CD4-positive, alpha-beta T cell treated with Interleukin-12 subunit alpha and Interleukin-12 subunit beta, for 1 hour (primary cell): Measurements from ENCODE around the gene GRAMD1A.
A peak's percentile ranks its signal among the peaks of the same experiment; 100 is the strongest.
"Not testable (repeated sequence)": the region's sequence is repeated elsewhere in the genome, so short reads cannot be mapped to it uniquely, and the experiment has no call there.

Source experiments
- DNase-seq: peaks from one replicate; pipeline ENCODE4 v3.0.0-alpha.2; 2020

Gene GRAMD1A

GRCh38 chr19:35004517-35005255 is 4.6 kb downstream of the GRAMD1A start:
- no peak for DNase-seq

DNA sequence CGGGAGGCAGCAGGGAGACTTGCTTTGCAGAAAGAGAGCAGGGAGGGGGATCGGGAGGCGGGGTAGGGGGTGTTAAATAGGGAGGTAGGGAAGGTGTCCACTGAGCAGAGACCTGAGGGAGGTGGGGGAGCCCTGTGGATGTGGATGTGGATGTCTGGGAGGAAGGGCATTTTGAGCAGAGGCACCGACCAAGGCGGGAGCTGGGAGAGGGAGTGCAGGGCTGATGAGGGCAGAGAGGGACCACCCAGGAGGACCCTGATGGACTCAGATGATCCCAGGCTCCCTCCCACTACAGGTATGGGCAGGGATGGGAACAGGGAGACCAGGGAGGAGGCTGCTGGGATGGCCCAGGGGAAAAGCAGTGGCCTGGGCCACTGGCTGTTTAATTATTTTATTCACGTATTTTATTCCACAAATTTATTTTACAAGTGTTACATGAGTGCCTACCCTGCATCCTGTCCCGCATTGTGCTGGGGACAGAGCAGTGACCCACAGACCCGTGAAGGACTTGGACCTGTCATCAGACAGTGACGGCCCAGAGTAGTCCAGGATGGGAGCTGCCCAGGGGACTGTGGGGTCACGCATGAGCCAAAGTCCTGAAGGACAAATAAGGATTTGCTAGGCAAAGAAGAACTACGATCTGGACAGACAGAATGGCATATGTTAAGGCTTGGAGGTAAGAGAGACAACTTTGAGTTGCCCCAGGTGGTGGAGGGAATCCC is 5.3 kb downstream of the GRAMD1A start:
- no peak for DNase-seq

DNA sequence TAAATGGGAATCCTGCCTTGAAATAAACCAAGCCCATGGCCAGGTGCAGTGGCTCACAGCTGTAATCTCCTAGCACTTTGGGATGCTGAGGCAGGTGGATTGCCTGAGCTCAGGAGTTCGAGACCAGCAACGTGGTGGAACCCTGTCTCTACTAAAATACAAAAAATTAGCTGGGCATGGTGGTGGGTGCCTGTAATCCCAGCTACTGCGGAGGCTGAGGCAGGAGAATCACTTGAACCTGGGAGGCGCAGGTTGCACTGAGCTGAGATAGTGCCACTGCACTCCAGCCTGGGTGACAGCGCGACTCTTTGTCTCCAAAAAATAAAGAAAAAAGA is 5.9 kb downstream of the GRAMD1A start:
- DNase-seq: not testable (repeated sequence)

DNA sequence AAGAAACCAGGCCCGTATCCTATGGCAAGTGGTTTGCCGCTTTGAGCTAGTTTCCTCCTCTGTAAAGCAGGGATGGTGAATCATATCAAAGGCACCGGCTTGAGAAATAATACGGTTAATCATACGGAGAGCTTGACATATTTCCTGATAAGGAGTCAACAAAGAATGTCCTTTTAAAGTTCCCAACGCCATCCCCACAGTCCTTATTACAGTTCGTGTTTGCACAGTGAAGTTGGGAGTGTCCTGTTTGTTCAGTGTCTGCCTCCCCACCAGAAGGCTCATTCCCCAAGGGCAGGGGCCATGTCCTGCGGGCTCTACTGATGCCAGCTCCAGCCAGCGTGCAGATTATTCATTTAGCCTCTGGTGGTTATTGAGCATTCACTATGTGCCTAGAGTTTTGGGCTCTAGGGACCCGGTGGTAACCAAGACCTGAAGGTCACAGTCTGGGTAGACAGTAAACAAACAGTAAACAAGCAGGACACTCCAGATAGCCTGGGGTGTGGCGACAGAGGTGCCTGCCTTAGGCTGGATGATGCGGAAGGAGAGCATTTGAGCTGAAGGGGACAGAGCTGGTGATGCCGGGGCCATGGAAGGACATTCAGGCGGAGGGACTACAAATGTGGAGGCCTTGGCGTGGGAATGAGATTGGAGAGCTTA is 6.3 kb downstream of the GRAMD1A start:
- no peak for DNase-seq

- DNase-seq: no peak
Measured at GRCh38 chr19:35006999-35007365, 6.9 kb downstream of the GRAMD1A start.

- not testable (repeated sequence) for DNase-seq
Measured at GRCh38 chr19:35007427-35007826, 7.3 kb downstream of the GRAMD1A start.

DNA sequence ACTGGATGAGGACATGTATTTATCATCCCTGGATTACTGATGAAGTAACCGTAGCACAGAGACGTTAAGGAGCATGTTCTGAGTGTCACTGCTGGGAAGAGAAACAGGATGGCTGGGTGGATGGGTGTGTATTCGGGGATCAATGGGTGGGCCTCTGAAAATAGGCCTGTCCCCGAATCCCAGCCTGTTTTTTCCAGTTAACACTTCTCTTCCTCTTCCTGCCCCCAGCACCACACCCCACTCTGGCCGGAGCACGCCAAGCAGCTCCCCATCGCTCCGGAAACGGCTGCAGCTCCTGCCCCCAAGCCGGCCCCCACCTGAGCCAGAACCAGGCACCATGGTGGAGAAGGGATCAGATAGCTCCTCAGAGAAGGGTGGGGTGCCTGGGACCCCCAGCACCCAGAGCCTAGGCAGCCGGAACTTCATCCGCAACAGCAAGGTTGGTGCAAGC is 8.8 kb downstream of the GRAMD1A start:
- no peak for DNase-seq

GRCh38 chr19:35009424-35010415 is 9.6 kb downstream of the GRAMD1A start:
- DNase-seq: no peak

DNA sequence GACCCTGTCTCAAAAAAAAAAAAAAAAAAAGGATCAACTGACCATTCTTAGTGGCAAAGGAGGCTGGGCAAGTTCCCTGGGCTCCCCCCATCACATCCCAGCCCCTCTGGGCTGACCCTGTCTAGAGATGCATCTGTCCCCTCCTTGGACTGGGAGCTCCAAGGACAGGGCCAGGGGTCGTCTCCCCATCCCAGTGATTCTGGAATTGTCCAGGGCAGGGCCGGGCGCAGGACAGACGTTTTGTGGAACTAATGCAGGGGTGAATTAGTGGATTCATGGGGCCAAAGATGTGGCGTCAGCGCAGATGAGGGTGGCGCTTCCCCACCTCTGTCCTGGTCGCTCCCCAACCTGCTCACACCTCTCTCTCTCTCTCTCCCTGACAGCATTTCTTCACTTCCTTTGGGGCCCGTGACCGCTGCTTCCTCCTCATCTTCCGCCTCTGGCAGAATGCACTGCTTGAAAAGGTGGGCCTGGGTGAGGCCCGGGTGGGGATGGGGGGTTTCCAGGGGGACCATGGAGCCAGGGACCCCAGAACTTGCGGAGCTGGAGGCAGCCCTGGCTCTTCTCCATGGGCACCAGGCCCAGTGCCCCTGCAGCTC is 11.1 kb downstream of the GRAMD1A start:
- peak; percentile 55 for DNase-seq

DNA sequence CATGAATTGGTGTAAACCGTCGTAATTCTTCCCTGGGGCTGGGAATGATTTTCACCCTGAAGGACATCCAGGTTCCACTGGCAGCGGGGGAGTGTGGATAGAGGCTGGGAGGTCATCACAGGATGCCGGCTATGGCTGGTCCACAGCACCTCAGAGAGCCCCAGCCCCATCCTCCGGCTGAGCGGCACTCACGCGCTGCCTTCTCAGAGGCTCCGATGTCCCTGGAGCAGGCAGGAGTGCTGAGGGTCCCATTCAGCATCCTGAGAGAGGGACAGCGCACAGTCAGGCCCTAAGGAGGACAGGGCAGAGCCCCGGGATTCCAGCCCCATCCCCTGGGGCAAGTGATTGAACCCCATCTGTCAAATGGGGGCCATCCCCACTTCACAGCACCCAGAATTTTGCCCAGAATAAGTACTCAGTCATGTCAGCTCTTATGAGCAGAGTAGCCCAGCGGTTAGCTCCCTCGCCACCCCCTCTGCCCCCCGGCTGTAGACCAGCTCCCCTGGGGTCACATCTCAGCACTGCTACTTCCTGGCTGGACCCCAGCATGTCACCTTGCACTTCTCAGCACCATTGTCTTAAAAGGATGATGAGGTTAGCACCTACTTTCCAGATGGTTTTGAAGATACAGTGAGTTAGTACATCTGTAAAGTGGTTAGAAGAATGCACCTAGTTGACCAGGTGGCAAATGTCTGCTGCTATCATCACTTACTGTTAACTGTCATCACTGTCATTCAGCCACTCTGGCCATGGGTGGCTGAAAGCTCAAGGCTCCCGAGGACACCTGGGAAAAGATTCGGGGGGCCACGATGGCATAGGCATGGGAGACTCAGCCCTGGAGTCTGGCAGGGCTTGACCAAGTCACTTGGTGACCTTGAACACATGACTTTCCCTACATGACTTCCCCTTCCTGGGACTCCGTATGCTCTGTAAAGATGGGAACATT is 11.9 kb downstream of the GRAMD1A start:
- peak; percentile 40 for DNase-seq

DNA sequence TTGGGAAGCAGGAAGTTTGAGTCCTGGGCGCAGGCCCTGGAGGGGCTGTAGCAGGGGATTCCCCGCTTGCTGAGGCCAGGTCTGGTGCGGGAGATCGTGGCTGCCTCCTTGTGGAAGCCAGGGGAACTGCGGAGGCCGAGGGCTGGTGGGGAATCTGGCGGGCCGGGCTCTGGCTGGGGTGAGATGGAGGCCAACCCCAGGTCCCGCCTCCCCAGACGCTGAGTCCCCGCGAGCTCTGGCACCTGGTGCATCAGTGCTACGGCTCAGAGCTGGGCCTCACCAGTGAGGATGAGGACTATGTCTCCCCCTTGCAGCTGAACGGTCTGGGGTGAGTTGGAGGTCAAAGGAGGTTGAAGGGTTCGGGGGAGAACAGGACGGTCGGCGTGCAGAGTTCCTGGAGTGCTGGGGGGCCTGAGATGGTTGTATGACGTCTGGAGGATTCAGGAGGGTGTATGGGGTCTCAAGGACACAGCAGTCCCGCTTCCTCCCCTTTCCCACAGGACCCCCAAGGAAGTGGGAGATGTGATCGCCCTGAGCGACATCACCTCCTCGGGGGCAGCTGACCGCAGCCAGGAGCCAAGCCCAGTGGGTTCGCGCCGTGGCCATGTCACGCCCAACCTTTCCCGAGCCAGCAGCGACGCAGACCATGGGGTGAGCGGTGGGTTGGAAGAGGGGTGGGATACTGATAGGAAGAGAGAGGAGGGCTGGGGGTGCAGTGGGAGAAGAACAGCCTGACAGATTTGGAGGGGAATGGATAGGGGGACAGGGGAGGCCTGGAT is 13.1 kb downstream of the GRAMD1A start:
- peak; percentile 87 for DNase-seq

- DNase-seq: peak; percentile 83
Measured at GRCh38 chr19:35013820-35014754, 14.0 kb downstream of the GRAMD1A start.

DNA sequence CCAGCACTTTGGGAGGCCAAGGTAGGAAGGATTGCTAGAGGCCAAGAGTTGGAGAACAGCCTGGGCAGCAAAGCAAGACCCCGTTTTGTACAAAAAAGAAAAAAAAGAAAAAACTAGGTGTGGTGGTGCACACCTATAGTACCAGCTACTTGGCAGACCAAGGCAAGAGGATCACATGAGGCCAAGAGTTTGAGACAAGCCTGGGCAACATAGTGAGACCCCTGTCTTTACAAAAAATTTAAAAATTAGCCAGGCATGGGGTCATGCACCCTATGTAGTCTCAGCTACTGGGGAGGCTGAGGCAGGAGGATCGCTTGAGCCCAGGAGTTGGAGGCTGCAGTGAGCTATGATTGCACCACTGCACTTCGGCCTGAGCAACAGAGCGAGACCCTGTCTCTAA is 14.7 kb downstream of the GRAMD1A start:
- DNase-seq: not testable (repeated sequence)

DNA sequence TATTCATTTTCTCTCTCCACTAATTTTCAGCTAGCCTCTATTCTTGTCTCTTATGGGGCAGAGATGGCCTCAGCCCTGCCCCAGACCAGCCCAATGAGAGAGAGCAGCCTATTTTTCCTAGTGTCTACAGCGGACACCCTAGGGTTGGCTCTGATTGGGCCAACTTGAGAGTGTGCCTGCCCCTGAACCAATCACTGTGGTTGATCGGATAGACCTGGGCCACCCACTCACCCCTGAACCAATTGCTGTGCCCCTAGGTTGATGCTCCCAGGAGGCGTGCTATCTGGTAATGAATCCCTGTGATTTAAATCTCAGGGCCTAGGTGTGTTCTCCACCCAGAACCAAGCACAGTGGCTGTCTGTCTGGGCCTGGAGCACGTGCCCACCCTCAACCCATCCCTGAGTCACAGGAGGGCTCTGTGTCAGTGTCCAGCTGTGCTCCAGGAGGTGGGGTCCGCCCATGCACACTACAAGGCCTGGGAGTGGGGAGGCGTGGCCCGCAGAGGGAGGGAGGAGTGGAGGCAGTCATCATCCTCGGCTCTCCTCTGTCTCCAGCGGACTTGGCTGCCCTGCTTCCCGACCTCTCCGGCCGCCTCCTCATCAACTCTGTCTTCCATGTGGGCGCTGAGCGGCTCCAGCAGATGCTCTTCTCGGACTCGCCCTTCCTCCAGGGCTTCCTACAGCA is 15.3 kb downstream of the GRAMD1A start:
- DNase-seq: no peak

- no peak for DNase-seq
Measured at GRCh38 chr19:35015954-35016351, 15.8 kb downstream of the GRAMD1A start.

GRCh38 chr19:35017507-35017906 is 17.4 kb downstream of the GRAMD1A start:
- DNase-seq: no peak

DNA sequence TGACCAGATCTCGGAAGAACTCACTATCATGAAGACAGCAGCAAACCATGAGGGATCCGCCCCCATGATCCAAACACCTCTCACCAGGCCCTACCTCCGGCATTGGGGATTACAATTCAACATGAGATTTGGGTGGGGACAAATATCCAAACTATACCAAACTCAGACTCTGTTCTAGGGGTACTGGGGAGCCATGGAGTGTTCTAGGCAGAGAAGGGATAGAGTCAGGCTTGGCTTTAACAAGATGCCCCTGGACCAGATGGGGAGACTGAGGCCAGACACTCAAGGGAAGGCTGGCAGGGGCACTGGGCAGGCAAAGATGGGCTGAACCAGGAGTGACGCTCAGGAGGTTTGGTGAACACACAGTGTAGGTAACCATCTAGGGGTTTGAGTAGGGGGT is 18.3 kb downstream of the GRAMD1A start:
- no peak for DNase-seq

GRCh38 chr19:35019144-35019543 is 19.0 kb downstream of the GRAMD1A start:
- DNase-seq: no peak

DNA sequence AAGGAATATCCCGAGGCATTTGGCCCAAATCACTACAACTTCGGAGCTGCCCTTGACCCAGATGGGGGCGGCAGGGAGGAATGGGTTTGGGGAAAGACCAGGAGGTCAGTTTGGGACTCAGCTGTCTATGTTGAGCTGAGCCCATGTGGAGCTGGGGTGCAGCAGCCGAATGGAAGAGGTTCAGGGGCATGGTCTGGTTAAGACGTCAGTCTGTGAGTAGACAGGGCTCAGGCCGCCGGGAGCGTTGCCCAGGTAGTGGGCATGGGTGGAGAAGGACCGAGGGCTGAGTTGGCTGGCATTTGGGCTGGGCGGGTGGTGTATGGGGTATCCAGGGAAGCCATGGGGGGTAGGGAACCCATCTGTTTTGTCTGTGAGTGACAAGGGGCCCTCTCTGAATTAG is 20.9 kb downstream of the GRAMD1A start:
- DNase-seq: no peak
